ENCODE results near the gene CEP104. TPM values are rescaled to one million over a fixed set of nuclear protein-coding genes. Genes with fewer than 3 reads are reported as not detected.
A peak's percentile ranks its signal among the peaks of the same experiment; 100 is the strongest.

CEP104 gene
- total RNA-seq, 1 donor from 2014 or later, result 40.3 TPM

- no peaks in the 10 kb centered on the region for H3K9me3 Mint-ChIP-seq (ENCODE audit: unreplicated experiment)
- TF ChIP-seq, protein P1, sequence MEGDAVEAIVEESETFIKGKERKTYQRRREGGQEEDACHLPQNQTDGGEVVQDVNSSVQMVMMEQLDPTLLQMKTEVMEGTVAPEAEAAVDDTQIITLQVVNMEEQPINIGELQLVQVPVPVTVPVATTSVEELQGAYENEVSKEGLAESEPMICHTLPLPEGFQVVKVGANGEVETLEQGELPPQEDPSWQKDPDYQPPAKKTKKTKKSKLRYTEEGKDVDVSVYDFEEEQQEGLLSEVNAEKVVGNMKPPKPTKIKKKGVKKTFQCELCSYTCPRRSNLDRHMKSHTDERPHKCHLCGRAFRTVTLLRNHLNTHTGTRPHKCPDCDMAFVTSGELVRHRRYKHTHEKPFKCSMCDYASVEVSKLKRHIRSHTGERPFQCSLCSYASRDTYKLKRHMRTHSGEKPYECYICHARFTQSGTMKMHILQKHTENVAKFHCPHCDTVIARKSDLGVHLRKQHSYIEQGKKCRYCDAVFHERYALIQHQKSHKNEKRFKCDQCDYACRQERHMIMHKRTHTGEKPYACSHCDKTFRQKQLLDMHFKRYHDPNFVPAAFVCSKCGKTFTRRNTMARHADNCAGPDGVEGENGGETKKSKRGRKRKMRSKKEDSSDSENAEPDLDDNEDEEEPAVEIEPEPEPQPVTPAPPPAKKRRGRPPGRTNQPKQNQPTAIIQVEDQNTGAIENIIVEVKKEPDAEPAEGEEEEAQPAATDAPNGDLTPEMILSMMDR (IDR thresholded peaks at IDR 0.05; ENCODE audit: unreplicated experiment), result no peak
- H3K4me1 Mint-ChIP-seq (ENCODE audit: unreplicated experiment), result no peaks in the 10 kb centered on the region
- H3K27me3 Mint-ChIP-seq (ENCODE audit: unreplicated experiment), result peaks cover 8% of the 10 kb centered on the region
- H3K4me3 Mint-ChIP-seq (ENCODE audit: unreplicated experiment), result peak overlapping the region; percentile 31
- peaks cover 32% of the 10 kb centered on the region for H3K36me3 Mint-ChIP-seq (ENCODE audit: low read depth, unreplicated experiment)
- no peak for DNase-seq (ENCODE audit: low spot score)
- no peak overlapping the region for H3K27ac Mint-ChIP-seq (ENCODE audit: unreplicated experiment)
Observed at GRCh38 chr1:3871451-3871805, 14.4 kb upstream of the CEP104 start.

GRCh38 chr1:3869751-3870301, 12.8 kb upstream of the CEP104 start:
- TF ChIP-seq, protein P1 (IDR thresholded peaks at IDR 0.05; ENCODE audit: unreplicated experiment), result no peak
- no peaks in the 10 kb centered on the region for H3K4me1 Mint-ChIP-seq (ENCODE audit: unreplicated experiment)
- peaks cover 8% of the 10 kb centered on the region for H3K27me3 Mint-ChIP-seq (ENCODE audit: unreplicated experiment)
- H3K4me3 Mint-ChIP-seq (ENCODE audit: unreplicated experiment), result no peak overlapping the region
- peaks cover 26% of the 10 kb centered on the region for H3K36me3 Mint-ChIP-seq (ENCODE audit: low read depth, unreplicated experiment)
- no peak overlapping the region for H3K27ac Mint-ChIP-seq (ENCODE audit: unreplicated experiment)
- no peaks in the 10 kb centered on the region for H3K9me3 Mint-ChIP-seq (ENCODE audit: unreplicated experiment)
- no peak for DNase-seq (ENCODE audit: low spot score)

GRCh38 chr1:3868464-3869006, 11.5 kb upstream of the CEP104 start:
- peaks cover 22% of the 10 kb centered on the region for H3K36me3 Mint-ChIP-seq (ENCODE audit: low read depth, unreplicated experiment)

DNA sequence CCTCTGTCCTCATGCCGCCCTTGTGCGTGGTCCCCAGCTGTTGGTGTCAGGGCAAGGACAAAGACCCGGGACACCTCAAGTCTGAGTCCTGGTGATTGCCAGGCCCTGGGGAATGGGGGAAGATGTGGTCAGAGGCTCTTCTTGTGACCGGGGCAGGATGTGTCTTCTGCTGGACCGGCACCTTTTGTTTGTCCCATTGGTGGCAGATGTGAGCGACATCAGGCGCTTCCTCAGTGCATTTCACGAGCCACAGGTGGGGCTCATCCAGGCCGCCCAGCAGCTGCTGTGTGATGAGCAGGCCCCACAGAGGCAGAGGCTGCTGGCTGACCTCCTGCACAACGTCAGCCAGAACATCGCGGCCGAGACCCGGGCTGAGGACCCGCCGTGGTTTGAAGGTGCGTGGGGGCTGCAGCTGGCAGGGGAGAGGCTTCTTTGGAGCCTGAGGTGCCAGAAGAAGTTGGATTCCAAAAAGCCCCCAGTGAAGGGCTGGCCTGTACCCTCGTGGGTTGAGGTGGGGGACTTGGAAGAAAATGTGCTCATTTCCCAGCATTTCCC, 8.7 kb upstream of the CEP104 start:
- H3K4me1 Mint-ChIP-seq (ENCODE audit: unreplicated experiment), result no peaks in the 10 kb centered on the region
- H3K36me3 Mint-ChIP-seq (ENCODE audit: low read depth, unreplicated experiment), result peaks cover 14% of the 10 kb centered on the region
- H3K27me3 Mint-ChIP-seq (ENCODE audit: unreplicated experiment), result peaks cover 7% of the 10 kb centered on the region
- no peak overlapping the region for H3K27ac Mint-ChIP-seq (ENCODE audit: unreplicated experiment)
- TF ChIP-seq, protein P1 (IDR thresholded peaks at IDR 0.05; ENCODE audit: unreplicated experiment), result no peak
- DNase-seq (ENCODE audit: low spot score), result no peak
- no peak overlapping the region for H3K4me3 Mint-ChIP-seq (ENCODE audit: unreplicated experiment)
- no peaks in the 10 kb centered on the region for H3K9me3 Mint-ChIP-seq (ENCODE audit: unreplicated experiment)

More at GRCh38 chr1:3868464-3869006, 11.5 kb upstream of the CEP104 start:
- TF ChIP-seq, protein P1 (IDR thresholded peaks at IDR 0.05; ENCODE audit: unreplicated experiment), result no peak
- H3K4me1 Mint-ChIP-seq (ENCODE audit: unreplicated experiment), result no peaks in the 10 kb centered on the region
- H3K4me3 Mint-ChIP-seq (ENCODE audit: unreplicated experiment), result peak overlapping the region; percentile 74
- no peaks in the 10 kb centered on the region for H3K9me3 Mint-ChIP-seq (ENCODE audit: unreplicated experiment)
- H3K27me3 Mint-ChIP-seq (ENCODE audit: unreplicated experiment), result peaks cover 8% of the 10 kb centered on the region
- H3K27ac Mint-ChIP-seq (ENCODE audit: unreplicated experiment), result no peak overlapping the region
- DNase-seq (ENCODE audit: low spot score), result no peak

- TF ChIP-seq, protein P1 (IDR thresholded peaks at IDR 0.05; ENCODE audit: unreplicated experiment), result no peak
- no peaks in the 10 kb centered on the region for H3K4me1 Mint-ChIP-seq (ENCODE audit: unreplicated experiment)
Observed at GRCh38 chr1:3864884-3865283, 7.9 kb upstream of the CEP104 start.

More at GRCh38 chr1:3864884-3865283, 7.9 kb upstream of the CEP104 start:
- DNase-seq (ENCODE audit: low spot score), result no peak
- Mint-ChIP-seq H3K4me3 (ENCODE audit: unreplicated experiment) (no peak overlapping the region), H3K27ac (ENCODE audit: unreplicated experiment) (no peak overlapping the region), H3K36me3 (ENCODE audit: low read depth, unreplicated experiment) (peaks cover 10% of the 10 kb centered on the region), H3K9me3 (ENCODE audit: unreplicated experiment) (no peaks in the 10 kb centered on the region), H3K27me3 (ENCODE audit: unreplicated experiment) (peaks cover 7% of the 10 kb centered on the region)

Data from endothelial cell (in vitro differentiated cells).